Ammon's horn (tissue), 1 donor: Measurements from ENCODE around the gene TRIM4.
"Not testable (repeated sequence)": the region's sequence is repeated elsewhere in the genome, so short reads cannot be mapped to it uniquely, and the experiment has no call there.

Experiments used
- DNase-seq: peaks from one replicate; pipeline ENCODE4 v3.0.0-alpha.2; 2016; ENCODE audit warnings: low spot score

Gene TRIM4

GRCh38 chr7:99918959-99919813 lies at the start of gene TRIM4:
Gene TRIM4, minus strand, starts transcription at chr7:99919530. Its CDS starts 129 bp downstream, at chr7:99919401.
- peak; percentile 95 for DNase-seq

- DNase-seq, result no peak
Observed at GRCh38 chr7:99958564-99959227, 39.4 kb upstream of the TRIM4 start.

GRCh38 chr7:99955247-99955646 lies 35.9 kb upstream of the TRIM4 start:
- DNase-seq, result no peak

- not testable (repeated sequence) for DNase-seq
Observed at GRCh38 chr7:99954643-99955042, 35.3 kb upstream of the TRIM4 start.

GRCh38 chr7:99953649-99954048 lies 34.3 kb upstream of the TRIM4 start:
- DNase-seq, result no peak

- not testable (repeated sequence) for DNase-seq
Observed at GRCh38 chr7:99952649-99953048, 33.3 kb upstream of the TRIM4 start.

- not testable (repeated sequence) for DNase-seq
Observed at GRCh38 chr7:99950819-99951218, 31.5 kb upstream of the TRIM4 start.

- DNase-seq, result no peak
Observed at GRCh38 chr7:99949645-99950228, 30.4 kb upstream of the TRIM4 start.

- DNase-seq, result no peak
Observed at GRCh38 chr7:99947608-99948007, 28.3 kb upstream of the TRIM4 start.

GRCh38 chr7:99944497-99945070 lies 25.3 kb upstream of the TRIM4 start:
- no peak for DNase-seq

- no peak for DNase-seq
Observed at GRCh38 chr7:99943641-99944496, 24.5 kb upstream of the TRIM4 start.

GRCh38 chr7:99938296-99938695 lies 19.0 kb upstream of the TRIM4 start:
- no peak for DNase-seq

GRCh38 chr7:99935009-99935408 lies 15.7 kb upstream of the TRIM4 start:
- DNase-seq, result not testable (repeated sequence)

- no peak for DNase-seq
Observed at GRCh38 chr7:99930376-99930775, 11.0 kb upstream of the TRIM4 start.

- DNase-seq, result no peak
Observed at GRCh38 chr7:99929730-99930053, 10.4 kb upstream of the TRIM4 start.

- DNase-seq, result peak; percentile 60
Observed at GRCh38 chr7:99928994-99929729, 9.8 kb upstream of the TRIM4 start, which contains the start of gene GJC3. Gene GJC3, minus strand, starts transcription at chr7:99929620. Its CDS starts 0 bp downstream, at chr7:99929620.

GRCh38 chr7:99928188-99928587 lies 8.9 kb upstream of the TRIM4 start:
- no peak for DNase-seq

GRCh38 chr7:99927536-99927935 lies 8.2 kb upstream of the TRIM4 start:
- no peak for DNase-seq

GRCh38 chr7:99926321-99926720 lies 7.0 kb upstream of the TRIM4 start:
- no peak for DNase-seq

GRCh38 chr7:99923200-99923599 lies 3.9 kb upstream of the TRIM4 start:
- DNase-seq, result no peak

- DNase-seq, result no peak
Observed at GRCh38 chr7:99920149-99920548, 819 bp upstream of the TRIM4 start.
